ENCODE data around the gene ADD2. TPM values are rescaled to one million over a fixed set of nuclear protein-coding genes. Genes with fewer than 3 reads are reported as not detected.

The ADD2 gene
- total RNA-seq, 1 donor from 2014 or later: 3.4 TPM

DNA sequence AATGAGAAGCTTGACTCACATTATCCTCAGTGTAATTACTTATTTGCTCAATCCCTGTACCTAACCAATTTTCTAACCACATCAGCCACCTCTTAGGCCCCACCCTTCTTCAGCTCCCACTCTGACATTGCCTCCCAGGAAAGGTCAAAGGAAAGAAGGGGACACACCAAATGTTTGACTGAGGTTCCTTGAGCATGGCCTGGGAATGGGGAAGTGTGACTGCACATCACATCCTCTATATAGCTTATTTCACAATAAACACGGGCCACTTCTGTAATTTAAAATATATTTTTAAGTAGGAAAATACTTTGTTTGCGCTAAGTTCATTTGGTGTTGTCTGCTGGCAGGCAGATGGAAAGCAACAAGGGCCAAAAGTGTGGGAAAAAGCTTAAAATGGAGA is 25.4 kb upstream of the ADD2 start:
- H3K27ac ChIP-seq: no peak overlapping the region
- peaks cover 15% of the 10 kb centered on the region for H3K4me1 ChIP-seq
- H3K9me3 ChIP-seq: no peaks in the 10 kb centered on the region
- TF ChIP-seq, protein P1, sequence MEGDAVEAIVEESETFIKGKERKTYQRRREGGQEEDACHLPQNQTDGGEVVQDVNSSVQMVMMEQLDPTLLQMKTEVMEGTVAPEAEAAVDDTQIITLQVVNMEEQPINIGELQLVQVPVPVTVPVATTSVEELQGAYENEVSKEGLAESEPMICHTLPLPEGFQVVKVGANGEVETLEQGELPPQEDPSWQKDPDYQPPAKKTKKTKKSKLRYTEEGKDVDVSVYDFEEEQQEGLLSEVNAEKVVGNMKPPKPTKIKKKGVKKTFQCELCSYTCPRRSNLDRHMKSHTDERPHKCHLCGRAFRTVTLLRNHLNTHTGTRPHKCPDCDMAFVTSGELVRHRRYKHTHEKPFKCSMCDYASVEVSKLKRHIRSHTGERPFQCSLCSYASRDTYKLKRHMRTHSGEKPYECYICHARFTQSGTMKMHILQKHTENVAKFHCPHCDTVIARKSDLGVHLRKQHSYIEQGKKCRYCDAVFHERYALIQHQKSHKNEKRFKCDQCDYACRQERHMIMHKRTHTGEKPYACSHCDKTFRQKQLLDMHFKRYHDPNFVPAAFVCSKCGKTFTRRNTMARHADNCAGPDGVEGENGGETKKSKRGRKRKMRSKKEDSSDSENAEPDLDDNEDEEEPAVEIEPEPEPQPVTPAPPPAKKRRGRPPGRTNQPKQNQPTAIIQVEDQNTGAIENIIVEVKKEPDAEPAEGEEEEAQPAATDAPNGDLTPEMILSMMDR (IDR thresholded peaks at IDR 0.05): no peak
- TF ChIP-seq POLR2A (IDR thresholded peaks at IDR 0.05) (no peak), POLR2AphosphoS5 (IDR thresholded peaks at IDR 0.05; ENCODE audit: insufficient read depth in 1 of 2, low read depth in 1 of 2) (no peak)
- peaks cover 5% of the 10 kb centered on the region for H3K27me3 ChIP-seq
- DNase-seq (ENCODE audit: extremely low spot score in 2 of 2): no peak
- intact Hi-C loops (cut with DNase I): no loop called here
- H3K36me3 ChIP-seq: no peaks in the 10 kb centered on the region
- no peak overlapping the region for H3K4me3 ChIP-seq

DNA sequence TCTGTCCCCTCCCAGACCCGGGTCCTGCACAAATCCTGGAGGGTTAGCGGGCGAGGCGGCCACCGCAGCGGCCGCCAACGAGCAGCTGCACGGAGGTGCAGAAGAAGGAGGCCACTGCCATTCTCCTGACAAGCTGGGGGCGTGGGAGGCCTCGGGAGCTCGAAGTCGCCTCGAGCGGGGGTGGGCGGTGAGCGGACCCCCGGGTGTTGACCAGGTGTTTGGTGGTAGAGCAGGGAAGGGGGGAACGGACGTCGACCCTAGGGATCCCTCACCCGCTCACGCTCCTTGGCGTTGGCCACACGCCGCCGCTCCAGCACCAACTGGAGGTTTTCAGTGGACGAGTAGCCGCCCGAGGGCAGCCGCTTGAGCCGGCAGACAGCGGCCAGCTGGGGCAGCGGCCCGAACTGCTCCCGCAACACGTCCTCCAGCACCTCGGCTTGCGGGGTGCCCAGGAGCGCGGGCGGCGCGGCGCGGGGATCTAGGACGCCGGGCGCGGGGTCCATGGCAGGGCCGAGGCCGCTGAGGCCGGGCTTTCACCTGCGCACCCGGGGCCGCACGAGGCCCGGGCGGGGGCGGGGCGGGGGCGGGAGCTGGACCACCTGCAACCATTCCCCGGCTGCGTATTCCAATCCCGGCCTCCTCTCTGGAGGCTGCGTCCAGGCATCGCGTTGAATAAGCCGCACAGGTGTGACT is 22.3 kb upstream of the ADD2 start, which contains the start of gene FIGLA:
Gene FIGLA, minus strand, starts transcription at position 508 of the 693 bp plus-strand sequence. Its CDS starts 5 bp downstream, at position 503.
- peak within 1 kb of the TSS; percentile 7 to 15 for H3K4me3 ChIP-seq
- peaks cover 15% of the 10 kb centered on the region for H3K4me1 ChIP-seq
- no peaks in the 10 kb centered on the region for H3K9me3 ChIP-seq
- peaks cover 5% of the 10 kb centered on the region for H3K27me3 ChIP-seq
- DNase-seq (ENCODE audit: extremely low spot score in 2 of 2): no peak
- no peak within 1 kb of the TSS for H3K27ac ChIP-seq
- no peak for TF ChIP-seq POLR2AphosphoS5 (IDR thresholded peaks at IDR 0.05; ENCODE audit: insufficient read depth in 1 of 2, low read depth in 1 of 2)
- TF ChIP-seq POLR2A (IDR thresholded peaks at IDR 0.05): no peak
- TF ChIP-seq, protein P1 (IDR thresholded peaks at IDR 0.05): no peak
- H3K36me3 ChIP-seq: no peaks in the 10 kb centered on the region
- intact Hi-C loops (cut with DNase I): no loop called here

DNA sequence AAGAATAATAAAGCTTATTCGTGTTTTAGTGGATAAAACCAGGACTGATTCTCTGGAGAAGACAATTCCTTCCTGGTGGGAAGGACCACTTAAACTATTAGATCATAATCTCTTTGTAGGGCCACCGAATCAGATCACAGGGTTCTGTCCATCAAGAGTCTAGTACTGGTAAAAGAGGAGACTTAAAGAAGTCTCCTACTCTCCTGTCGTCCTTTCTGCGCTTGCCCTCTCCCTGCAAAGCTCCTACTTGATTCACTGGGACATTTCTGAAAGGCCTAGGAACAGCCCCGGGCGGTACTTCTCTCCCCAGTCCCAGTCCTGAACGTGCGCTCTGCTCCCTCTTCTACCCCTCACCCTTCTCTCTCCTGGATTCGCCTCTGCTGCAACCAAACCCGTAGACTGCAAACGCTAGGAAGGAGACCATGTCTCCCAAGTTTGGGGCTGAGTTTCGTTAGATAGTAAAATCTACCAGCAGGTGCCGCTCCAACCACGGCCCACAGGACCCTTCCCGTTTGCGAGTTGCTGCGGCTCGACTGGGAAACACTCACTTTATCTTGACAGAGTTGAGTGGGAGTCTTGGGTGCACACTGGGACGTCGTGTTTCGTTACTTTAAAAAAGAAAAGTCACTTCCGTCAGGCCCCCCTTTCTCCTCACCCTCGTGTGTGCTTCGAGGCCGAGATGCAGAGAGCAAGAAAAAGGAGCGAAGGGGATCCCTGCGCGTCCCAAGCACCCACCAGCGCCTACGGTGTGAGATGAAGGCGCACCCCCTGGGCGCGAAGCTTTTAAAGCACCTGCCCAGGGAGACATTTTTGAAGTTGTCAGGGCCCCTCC is 21.5 kb upstream of the ADD2 start:
- intact Hi-C loops (cut with DNase I): no loop called here
- peaks cover 15% of the 10 kb centered on the region for H3K4me1 ChIP-seq
- H3K4me3 ChIP-seq: peak overlapping the region; percentile 7 to 15
- DNase-seq (ENCODE audit: extremely low spot score in 2 of 2): no peak
- TF ChIP-seq POLR2A (IDR thresholded peaks at IDR 0.05) (no peak), POLR2AphosphoS5 (IDR thresholded peaks at IDR 0.05; ENCODE audit: insufficient read depth in 1 of 2, low read depth in 1 of 2) (no peak)
- TF ChIP-seq, protein P1 (IDR thresholded peaks at IDR 0.05): peak; percentile 8 to 24 (median 18)
- no peak overlapping the region for H3K27ac ChIP-seq
- H3K27me3 ChIP-seq: peaks cover 5% of the 10 kb centered on the region
- no peaks in the 10 kb centered on the region for H3K36me3 ChIP-seq
- no peaks in the 10 kb centered on the region for H3K9me3 ChIP-seq

DNA sequence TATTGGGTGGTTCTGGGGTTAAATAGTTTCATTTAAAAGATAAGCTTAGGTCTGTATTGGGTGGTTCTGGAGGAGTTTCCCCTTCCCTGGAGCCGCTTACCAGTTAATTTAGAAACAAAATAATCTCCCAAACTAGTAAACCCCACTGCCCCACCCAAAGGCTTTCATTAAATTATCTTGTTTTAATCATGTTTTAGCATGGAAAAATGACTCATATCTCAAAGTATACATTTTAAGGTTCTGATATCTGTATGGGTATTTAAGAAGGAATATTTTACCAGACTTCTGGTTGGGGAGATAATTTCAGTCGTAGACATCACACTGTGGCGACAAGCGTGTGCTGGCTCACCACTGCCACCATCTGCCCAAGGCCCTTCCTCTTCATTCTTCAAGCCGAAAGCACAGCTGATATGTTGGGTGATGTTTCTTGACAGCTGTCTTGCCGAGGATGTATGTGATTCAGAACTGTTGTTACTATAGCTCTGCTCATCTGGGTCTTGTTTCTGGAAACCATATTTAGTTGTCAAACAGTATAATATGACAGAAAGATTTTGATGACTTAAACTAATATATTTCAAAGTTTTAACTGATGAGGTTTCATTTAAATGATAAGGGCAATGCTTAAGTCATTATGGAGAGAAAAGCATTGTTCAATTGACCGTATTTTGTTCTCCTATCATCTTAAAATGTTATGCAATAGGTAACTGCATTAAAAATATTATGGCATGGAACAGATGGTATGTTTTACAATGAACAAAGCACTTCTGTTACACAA is 17.3 kb upstream of the ADD2 start:
- DNase-seq (ENCODE audit: extremely low spot score in 2 of 2): no peak
- Histone ChIP-seq H3K4me3 (no peak overlapping the region), H3K27ac (no peak overlapping the region), H3K4me1 (peaks cover 10% of the 10 kb centered on the region), H3K9me3 (no peaks in the 10 kb centered on the region), H3K27me3 (peaks cover 2% of the 10 kb centered on the region), H3K36me3 (no peaks in the 10 kb centered on the region)
- TF ChIP-seq, protein P1 (IDR thresholded peaks at IDR 0.05): no peak
- no peak for TF ChIP-seq POLR2A (IDR thresholded peaks at IDR 0.05)
- no peak for TF ChIP-seq POLR2AphosphoS5 (IDR thresholded peaks at IDR 0.05; ENCODE audit: insufficient read depth in 1 of 2, low read depth in 1 of 2)
- intact Hi-C loops (cut with DNase I): no loop called here
